Fibroblast of the aortic adventitia (primary cell): ENCODE data around the gene SLFNL1. TPM values are rescaled to one million over a fixed set of nuclear protein-coding genes. Genes with fewer than 3 reads are reported as not detected.

Source experiments
- DNase-seq: peaks from one replicate; pipeline ENCODE4 v3.0.0-alpha.2; 2010; ENCODE audit warnings: low read depth
- H3K4me3 ChIP-seq: 2 replicates; pipeline ENCODE4 v1.5.1; 2011; ENCODE audit warnings: low read depth, mild to moderate bottlenecking, control low read depth, low read length, moderate library complexity
- total RNA-seq: library from RNA; depleted of rRNA; stranded (reverse); fragments of >200 nt; gene quantifications from 2 replicates; pipeline ENCODE4 v1.2.3, GENCODE V29; 2012; ENCODE audit warnings: low replicate concordance
- TF ChIP-seq, protein P1 (sequence below): IDR thresholded peaks from 2 replicates; pipeline ENCODE4 v1.5.1; 2011; ENCODE audit warnings: mild to moderate bottlenecking, low read length, control low read depth, inconsistent platforms; ENCODE audit not compliant: insufficient read depth

The SLFNL1 gene
- total RNA-seq, result 0.09 and 0.57 TPM in 2 replicates

DNA sequence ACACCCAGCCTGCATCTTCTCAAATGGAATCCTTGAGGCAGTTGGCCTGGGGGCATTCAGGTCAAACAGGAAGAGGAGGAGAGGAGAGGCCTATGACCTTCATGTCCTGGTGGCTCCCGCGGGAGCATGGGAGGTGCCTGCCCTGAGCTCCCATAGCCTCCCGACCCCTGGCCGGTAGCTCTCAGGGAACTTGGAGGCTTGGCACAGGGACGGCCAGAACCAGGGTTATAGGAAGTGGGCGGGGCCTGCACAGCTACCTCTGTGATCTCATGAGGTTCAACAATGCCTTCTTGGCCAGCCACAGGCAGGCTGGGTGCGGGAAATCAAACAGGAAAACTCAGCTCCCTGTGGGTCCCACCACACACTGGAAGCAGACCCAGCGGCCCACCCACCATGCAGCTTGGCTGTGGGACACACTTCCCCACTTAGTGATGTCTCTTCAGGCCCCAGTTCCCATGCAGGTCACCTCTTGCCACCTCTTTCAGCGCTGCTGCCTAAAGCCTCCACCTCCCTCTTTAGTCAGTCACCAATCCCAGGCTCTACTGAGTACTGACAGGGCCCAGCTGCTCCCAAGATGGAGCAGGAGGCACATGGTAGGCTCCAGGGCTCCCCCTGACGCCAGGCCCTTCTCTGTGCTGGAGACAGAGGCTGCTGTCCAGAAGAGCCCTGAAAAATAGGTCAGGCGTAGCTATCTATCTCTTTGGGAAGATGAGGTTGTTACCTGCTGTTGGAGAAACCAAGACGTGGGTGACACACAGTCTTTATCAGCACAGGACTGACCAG, at the start of gene SLFNL1:
TSS of gene SLFNL1 (minus strand) at position 200 of the 783 bp plus-strand sequence. CDS start 1,065 bp downstream, outside the sequence.
- no peak for DNase-seq
- TF ChIP-seq, protein P1, sequence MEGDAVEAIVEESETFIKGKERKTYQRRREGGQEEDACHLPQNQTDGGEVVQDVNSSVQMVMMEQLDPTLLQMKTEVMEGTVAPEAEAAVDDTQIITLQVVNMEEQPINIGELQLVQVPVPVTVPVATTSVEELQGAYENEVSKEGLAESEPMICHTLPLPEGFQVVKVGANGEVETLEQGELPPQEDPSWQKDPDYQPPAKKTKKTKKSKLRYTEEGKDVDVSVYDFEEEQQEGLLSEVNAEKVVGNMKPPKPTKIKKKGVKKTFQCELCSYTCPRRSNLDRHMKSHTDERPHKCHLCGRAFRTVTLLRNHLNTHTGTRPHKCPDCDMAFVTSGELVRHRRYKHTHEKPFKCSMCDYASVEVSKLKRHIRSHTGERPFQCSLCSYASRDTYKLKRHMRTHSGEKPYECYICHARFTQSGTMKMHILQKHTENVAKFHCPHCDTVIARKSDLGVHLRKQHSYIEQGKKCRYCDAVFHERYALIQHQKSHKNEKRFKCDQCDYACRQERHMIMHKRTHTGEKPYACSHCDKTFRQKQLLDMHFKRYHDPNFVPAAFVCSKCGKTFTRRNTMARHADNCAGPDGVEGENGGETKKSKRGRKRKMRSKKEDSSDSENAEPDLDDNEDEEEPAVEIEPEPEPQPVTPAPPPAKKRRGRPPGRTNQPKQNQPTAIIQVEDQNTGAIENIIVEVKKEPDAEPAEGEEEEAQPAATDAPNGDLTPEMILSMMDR, result no peak
- H3K4me3 ChIP-seq, result no peak within 1 kb of the TSS

- H3K4me3 ChIP-seq, result no peak overlapping the region
- TF ChIP-seq, protein P1, result no peak
- no peak for DNase-seq
Measured at GRCh38 chr1:41056907-41057306, 35.4 kb upstream of the SLFNL1 start.

GRCh38 chr1:41053316-41053715, 31.8 kb upstream of the SLFNL1 start:
- no peak for DNase-seq
- H3K4me3 ChIP-seq, result no peak overlapping the region
- TF ChIP-seq, protein P1, result no peak

DNA sequence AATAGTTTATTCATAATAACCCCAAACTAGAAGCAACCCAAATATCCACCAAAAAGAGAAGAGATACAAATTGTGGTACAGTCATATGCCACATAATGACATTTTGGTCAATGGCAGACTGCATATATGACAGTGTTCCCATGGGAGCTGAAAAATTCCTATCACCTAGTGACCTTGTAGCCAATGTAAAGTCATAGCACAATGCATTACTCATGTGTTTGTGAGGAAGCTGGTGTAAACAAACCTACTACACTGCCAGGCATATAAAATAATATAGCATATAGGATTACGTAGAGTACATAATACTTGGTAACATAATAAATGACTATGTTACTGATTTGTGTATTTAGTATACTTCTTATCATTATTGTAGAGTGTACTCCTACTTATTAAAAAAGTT, 29.5 kb upstream of the SLFNL1 start:
- no peak for DNase-seq
- no peak overlapping the region for H3K4me3 ChIP-seq
- TF ChIP-seq, protein P1, result no peak

GRCh38 chr1:41048540-41048939, 27.0 kb upstream of the SLFNL1 start:
- TF ChIP-seq, protein P1, result no peak
- H3K4me3 ChIP-seq, result no peak overlapping the region
- DNase-seq, result no peak

DNA sequence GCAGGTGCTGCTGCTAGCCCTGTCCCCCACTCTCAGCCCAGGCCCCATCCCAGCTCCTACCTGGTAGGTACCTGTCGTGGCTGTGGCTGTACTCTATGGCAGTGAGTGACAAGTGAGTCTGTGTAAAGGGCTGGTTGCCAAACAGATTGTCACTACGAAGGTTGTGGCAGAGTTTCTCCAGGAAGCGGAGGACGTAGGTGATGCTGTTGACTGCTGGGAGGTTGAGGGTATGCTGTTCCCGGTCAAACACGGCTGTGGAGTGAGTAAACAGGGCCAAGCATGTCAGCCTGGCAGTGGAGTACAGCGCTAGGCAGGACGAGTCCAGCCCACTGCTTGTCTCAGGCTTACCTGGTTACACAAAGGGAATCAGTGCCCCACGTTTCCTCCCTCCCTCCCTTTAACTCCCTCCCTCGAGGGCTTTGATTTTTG, 24.8 kb upstream of the SLFNL1 start:
- H3K4me3 ChIP-seq, result no peak overlapping the region
- TF ChIP-seq, protein P1, result no peak
- DNase-seq, result no peak
